Measurements from ENCODE around the gene TRAPPC6A. TPM values are rescaled to one million over a fixed set of nuclear protein-coding genes. Genes with fewer than 3 reads are reported as not detected.
A peak's percentile ranks its signal among the peaks of the same experiment; 100 is the strongest.

TRAPPC6A gene
- total and polyA plus RNA-seq, 7 experiments from 2014 or later: 44.6 to 174 (median 55.1) TPM

DNA sequence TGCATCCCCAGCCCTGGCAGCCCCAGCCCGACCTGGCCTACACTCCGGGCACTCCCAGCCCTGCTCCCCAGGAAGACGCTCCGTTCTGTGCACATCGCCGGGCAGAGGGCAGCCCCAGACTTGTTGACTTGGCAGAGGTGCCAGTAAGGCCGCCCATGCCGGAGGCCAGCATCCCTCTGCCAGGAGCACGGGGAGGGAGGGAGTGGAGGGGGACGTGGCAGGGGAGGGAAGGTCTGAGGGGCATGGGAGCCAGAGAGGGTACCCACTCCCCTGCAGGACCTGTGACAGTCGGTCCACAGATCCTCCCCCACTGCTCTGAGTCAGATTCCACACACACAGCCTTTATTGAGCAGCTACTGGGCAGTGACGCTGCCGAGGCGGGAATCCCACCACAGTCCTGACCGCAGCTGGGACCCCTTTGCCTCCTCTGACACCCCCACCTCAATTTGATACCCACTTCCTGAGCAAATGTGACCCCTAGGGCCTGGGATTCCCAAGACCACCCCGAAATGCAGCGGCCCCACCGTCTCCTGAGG, 15.4 kb downstream of the TRAPPC6A start:
- Mint-ChIP-seq H3K27ac (no peak overlapping the region), H3K27me3 (peaks cover 0 to 8% (median 0%) of the 10 kb centered on the region in 5 donors), H3K36me3 (no peaks in the 10 kb centered on the region), H3K4me1 (peaks cover 11 to 27% (median 21%) of the 10 kb centered on the region in 7 donors), H3K4me3 (no peak overlapping the region), H3K9me3 (no peaks in the 10 kb centered on the region)
- DNase-seq (no peak), ATAC-seq (no peak)
- intact Hi-C loops (cut with micrococcal nuclease): no loop called here
- no peak overlapping the region for H3K27ac ChIP-seq (ENCODE audit: low read depth, low read length)
- no peaks in the 10 kb centered on the region for H3K27me3 ChIP-seq (ENCODE audit: control insufficient read depth in 2 of 2, insufficient read depth in 2 of 2, low read length in 2 of 2)
- CTCF ChIA-PET: interaction anchor here (0.5 kb wide), 1 partner anchor 114 kb away, joined by 4 read pairs; no protein-coding TSS in a partner anchor
- no peaks in the 10 kb centered on the region for H3K9me3 ChIP-seq (ENCODE audit: control insufficient read depth in 2 of 3, low read length in 3 of 3)
- peaks cover 9 to 16% of the 10 kb centered on the region in 2 donors for H3K4me1 ChIP-seq (ENCODE audit: control insufficient read depth in 2 of 2, insufficient read depth in 2 of 2, low read length in 2 of 2)
- H3K4me3 ChIP-seq (ENCODE audit: low read length): no peak overlapping the region
- no peaks in the 10 kb centered on the region for H3K36me3 ChIP-seq (ENCODE audit: control insufficient read depth in 2 of 3, insufficient read depth in 3 of 3, low read length in 3 of 3)
- POLR2A ChIA-PET: interaction anchor here (3.2 kb wide), 1 partner anchor 16 kb away, joined by 12 read pairs; the partner anchor contains the start of genes BLOC1S3 and TRAPPC6A

DNA sequence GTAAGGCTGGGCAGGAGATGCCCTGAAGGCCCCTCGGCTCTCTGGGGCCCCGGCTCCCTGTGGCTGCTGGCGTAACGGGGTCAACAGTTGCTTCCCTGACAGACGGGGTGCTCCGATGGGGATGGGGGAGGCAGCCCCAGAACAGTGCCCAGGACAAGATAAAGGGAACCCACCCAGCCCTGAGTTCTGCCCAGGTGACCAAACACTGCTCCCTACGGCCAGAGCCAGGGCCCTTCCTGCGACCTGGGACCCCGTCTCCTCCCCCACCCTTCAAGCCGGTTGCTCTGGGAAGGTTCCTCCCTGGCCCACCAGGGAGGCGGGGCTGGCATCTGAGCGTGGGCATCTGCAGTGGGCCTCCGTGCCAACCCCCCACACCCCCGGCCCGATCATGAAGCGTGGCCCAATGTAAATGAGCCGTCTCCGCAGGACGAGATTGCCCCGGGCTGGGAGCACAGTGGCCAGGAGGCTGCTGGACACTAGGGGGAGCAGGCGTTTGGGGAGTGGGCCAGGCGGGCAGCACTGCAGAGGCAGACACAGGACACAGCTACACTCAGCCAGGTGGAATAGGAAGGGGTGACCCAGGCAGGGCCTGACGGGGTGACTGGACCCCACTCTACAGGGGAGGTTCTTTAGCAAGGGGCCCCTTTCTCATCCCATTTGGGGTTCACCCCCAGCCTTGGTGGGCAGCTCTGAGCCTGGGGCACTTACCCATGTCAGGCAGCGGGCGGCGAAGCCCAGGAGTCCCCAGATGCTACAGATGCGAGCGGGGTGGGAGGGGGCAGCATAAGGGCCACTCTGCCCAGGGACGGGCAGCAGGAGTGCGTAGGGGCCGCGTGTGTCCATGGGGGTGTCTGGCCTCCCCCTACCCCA, 16.1 kb downstream of the TRAPPC6A start:
- no peaks in the 10 kb centered on the region for H3K36me3 Mint-ChIP-seq
- intact Hi-C loops (cut with micrococcal nuclease): no loop called here
- H3K4me1 ChIP-seq (ENCODE audit: control insufficient read depth in 2 of 2, insufficient read depth in 2 of 2, low read length in 2 of 2): peaks cover 9 to 16% of the 10 kb centered on the region in 2 donors
- peaks cover 4 to 13% (median 5%) of the 10 kb centered on the region in 5 donors for H3K27me3 Mint-ChIP-seq
- ATAC-seq (no peak), DNase-seq (no peak)
- no peak overlapping the region for H3K4me3 Mint-ChIP-seq
- H3K27me3 ChIP-seq (ENCODE audit: control insufficient read depth in 2 of 2, insufficient read depth in 2 of 2, low read length in 2 of 2): no peaks in the 10 kb centered on the region
- no peaks in the 10 kb centered on the region for H3K9me3 ChIP-seq (ENCODE audit: control insufficient read depth in 2 of 3, low read length in 3 of 3)
- H3K27ac Mint-ChIP-seq: no peak overlapping the region
- no peak overlapping the region for H3K27ac ChIP-seq (ENCODE audit: low read depth, low read length)
- no peaks in the 10 kb centered on the region for H3K9me3 Mint-ChIP-seq
- POLR2A ChIA-PET: no interaction called here
- H3K4me3 ChIP-seq (ENCODE audit: low read length): no peak overlapping the region
- CTCF ChIA-PET: interaction anchor here (0.5 kb wide), 1 partner anchor 114 kb away, joined by 4 read pairs; no protein-coding TSS in a partner anchor
- H3K4me1 Mint-ChIP-seq: peaks cover 11 to 25% (median 20%) of the 10 kb centered on the region in 7 donors
- H3K36me3 ChIP-seq (ENCODE audit: control insufficient read depth in 2 of 3, insufficient read depth in 3 of 3, low read length in 3 of 3): no peaks in the 10 kb centered on the region

DNA sequence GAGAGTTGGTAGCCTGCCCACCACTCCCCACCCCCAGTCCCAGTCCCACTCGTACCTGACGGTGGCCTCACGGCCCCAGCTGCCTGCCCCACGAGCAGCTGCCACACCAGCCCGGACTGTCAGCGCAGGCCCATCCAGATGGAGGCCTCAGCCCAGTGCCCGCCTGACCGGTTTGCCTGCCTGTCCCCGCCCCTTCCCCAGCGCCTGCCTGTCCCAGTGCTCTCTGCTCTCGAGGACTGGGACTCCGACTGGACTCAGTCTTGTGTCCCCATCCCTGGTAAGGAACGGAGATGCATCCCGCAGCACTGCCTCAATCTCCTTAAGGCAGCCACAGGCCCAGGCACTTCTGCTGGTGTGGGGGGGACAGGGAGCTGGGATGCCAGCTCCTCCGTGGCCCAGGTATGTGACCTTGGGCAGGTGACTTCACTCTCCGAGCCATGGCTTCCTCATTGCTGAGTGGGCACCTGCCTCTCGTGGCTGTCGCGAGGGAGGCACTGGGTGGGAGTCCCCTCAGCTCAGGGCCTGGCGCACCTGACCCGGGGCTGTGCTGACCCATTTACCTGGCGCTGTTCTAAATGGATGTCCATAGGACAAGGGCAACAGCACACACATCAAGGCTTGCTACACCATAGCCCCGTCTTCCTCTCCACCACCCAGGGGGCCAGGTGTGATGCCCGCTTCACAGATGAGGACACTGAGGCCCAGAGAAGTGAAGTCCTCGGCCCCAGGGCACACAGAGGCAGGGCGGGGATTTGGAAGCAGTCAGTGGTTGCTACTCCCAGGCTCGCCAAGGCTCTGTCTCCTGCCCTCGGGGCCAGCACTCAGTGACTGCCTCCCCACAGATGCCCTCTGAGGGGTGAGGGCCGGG, 16.9 kb downstream of the TRAPPC6A start, which contains the start of gene NKPD1:
Gene NKPD1 (minus strand): TSS at position 113 of the 868 bp plus-strand sequence. CDS start 832 bp downstream, outside the sequence.
- Mint-ChIP-seq H3K4me1 (peaks cover 10 to 23% (median 19%) of the 10 kb centered on the region in 7 donors), H3K27me3 (peaks cover 5 to 15% (median 6%) of the 10 kb centered on the region in 5 donors), H3K27ac (peak within 1 kb of the TSS in 3 of 9 donors; percentile 38 to 39 (median 38)), H3K9me3 (no peaks in the 10 kb centered on the region), H3K4me3 (no peak within 1 kb of the TSS), H3K36me3 (no peaks in the 10 kb centered on the region)
- DNase-seq (no peak), ATAC-seq (no peak)
- Histone ChIP-seq H3K9me3 (ENCODE audit: control insufficient read depth in 2 of 3, low read length in 3 of 3) (no peaks in the 10 kb centered on the region), H3K27me3 (ENCODE audit: control insufficient read depth in 2 of 2, insufficient read depth in 2 of 2, low read length in 2 of 2) (no peaks in the 10 kb centered on the region), H3K4me3 (ENCODE audit: low read length) (no peak within 1 kb of the TSS), H3K27ac (ENCODE audit: low read depth, low read length) (no peak within 1 kb of the TSS), H3K4me1 (ENCODE audit: control insufficient read depth in 2 of 2, insufficient read depth in 2 of 2, low read length in 2 of 2) (peaks cover 9 to 16% of the 10 kb centered on the region in 2 donors), H3K36me3 (ENCODE audit: control insufficient read depth in 2 of 3, insufficient read depth in 3 of 3, low read length in 3 of 3) (no peaks in the 10 kb centered on the region)
- CTCF ChIA-PET: interaction anchor here (0.6 kb wide), 1 partner anchor 12 kb away, joined by 3 read pairs; no protein-coding TSS in a partner anchor
- intact Hi-C loops (cut with micrococcal nuclease): no loop called here
- POLR2A ChIA-PET: interaction anchor here (0.9 to 1.0 kb wide), 2 partner anchors 17 to 29 kb away, joined by 3 read pairs; partner anchors contain the start of genes BLOC1S3 and TRAPPC6A

DNA sequence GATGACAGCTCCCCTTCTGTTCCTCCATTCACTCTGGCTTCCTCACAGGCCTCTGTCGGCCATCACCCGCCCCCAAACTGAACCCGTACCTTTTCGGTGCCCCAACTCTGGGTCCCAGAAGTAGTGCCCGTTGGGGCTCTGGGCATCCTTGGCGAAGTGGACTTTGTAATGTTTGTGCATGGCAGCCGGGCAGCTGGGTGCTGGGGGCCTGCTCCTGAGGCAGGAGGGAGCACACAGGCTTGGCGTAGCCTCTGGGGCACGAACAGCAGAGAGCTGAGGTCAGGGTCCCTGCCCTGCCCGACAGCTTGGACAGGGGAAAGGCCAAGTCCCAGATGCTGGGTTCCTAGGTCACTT, 18.1 kb downstream of the TRAPPC6A start:
- ATAC-seq: no peak
- Mint-ChIP-seq H3K4me3 (no peak overlapping the region), H3K36me3 (no peaks in the 10 kb centered on the region), H3K27me3 (peaks cover 6 to 18% (median 10%) of the 10 kb centered on the region in 5 donors), H3K4me1 (peaks cover 5 to 20% (median 13%) of the 10 kb centered on the region in 7 donors), H3K9me3 (no peaks in the 10 kb centered on the region), H3K27ac (peak overlapping the region in 1 of 9 donors; percentile 38)
- CTCF ChIA-PET: interaction anchor here (0.6 kb wide), 1 partner anchor 828 kb away, joined by 4 read pairs; no protein-coding TSS in a partner anchor
- peaks cover 7 to 14% of the 10 kb centered on the region in 2 donors for H3K4me1 ChIP-seq (ENCODE audit: control insufficient read depth in 2 of 2, insufficient read depth in 2 of 2, low read length in 2 of 2)
- intact Hi-C loops (cut with micrococcal nuclease): no loop called here
- no peak overlapping the region for H3K27ac ChIP-seq (ENCODE audit: low read depth, low read length)
- DNase-seq: no peak
- no peaks in the 10 kb centered on the region for H3K36me3 ChIP-seq (ENCODE audit: control insufficient read depth in 2 of 3, insufficient read depth in 3 of 3, low read length in 3 of 3)
- POLR2A ChIA-PET: no interaction called here
- H3K4me3 ChIP-seq (ENCODE audit: low read length): no peak overlapping the region
- H3K9me3 ChIP-seq (ENCODE audit: control insufficient read depth in 2 of 3, low read length in 3 of 3): no peaks in the 10 kb centered on the region
- H3K27me3 ChIP-seq (ENCODE audit: control insufficient read depth in 2 of 2, insufficient read depth in 2 of 2, low read length in 2 of 2): no peaks in the 10 kb centered on the region

DNA sequence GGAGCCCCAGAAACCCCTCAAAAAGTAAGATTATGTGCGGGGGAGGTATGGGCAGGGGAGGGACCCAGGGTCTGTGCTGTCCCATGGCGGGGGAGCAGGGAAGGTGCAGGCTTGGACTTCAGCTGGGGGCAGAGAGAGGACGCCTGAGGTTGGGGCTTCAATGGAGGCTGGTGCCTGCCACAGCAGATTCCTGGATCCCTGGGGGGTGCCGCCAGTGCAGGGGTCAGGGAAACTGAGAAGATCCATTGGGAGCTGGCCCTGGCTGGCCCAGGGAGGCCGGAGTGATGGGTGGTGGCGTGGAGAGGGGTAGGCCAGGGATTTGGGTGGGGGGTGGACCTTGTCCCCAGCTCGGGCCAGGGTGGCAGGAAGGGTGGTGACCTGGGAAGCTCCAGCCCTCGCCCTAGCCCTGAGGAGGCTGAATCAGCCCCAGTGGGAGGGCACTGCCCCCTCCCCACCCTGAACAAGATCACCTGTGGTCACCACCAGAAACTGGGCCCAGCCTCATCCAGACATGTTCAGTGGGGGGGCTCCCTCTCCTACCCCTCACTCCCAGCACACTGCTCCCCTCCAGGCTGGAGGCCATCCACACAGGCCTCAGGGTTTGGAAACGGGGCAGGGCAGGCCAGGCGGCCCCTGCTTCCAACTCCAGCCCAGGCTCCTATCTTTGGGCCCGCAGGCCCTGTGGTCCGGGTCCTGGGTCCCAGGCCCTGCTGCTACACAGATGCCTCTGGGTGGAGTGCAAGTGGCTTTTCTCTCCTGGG, 18.6 kb downstream of the TRAPPC6A start:
- no peaks in the 10 kb centered on the region for H3K9me3 Mint-ChIP-seq
- peak overlapping the region in 1 of 9 donors; percentile 38 for H3K27ac Mint-ChIP-seq
- no peak for DNase-seq

More for the DNA sequence above, 18.6 kb downstream of the TRAPPC6A start:
- Histone ChIP-seq H3K27me3 (ENCODE audit: control insufficient read depth in 2 of 2, insufficient read depth in 2 of 2, low read length in 2 of 2) (no peaks in the 10 kb centered on the region), H3K9me3 (ENCODE audit: control insufficient read depth in 2 of 3, low read length in 3 of 3) (no peaks in the 10 kb centered on the region), H3K27ac (ENCODE audit: low read depth, low read length) (no peak overlapping the region), H3K4me3 (ENCODE audit: low read length) (no peak overlapping the region), H3K36me3 (ENCODE audit: control insufficient read depth in 2 of 3, insufficient read depth in 3 of 3, low read length in 3 of 3) (no peaks in the 10 kb centered on the region), H3K4me1 (ENCODE audit: control insufficient read depth in 2 of 2, insufficient read depth in 2 of 2, low read length in 2 of 2) (peaks cover 3 to 8% of the 10 kb centered on the region in 2 donors)
- CTCF ChIA-PET: interaction anchor here (0.6 kb wide), 1 partner anchor 829 kb away, joined by 4 read pairs; no protein-coding TSS in a partner anchor
- no peak for ATAC-seq
- POLR2A ChIA-PET: no interaction called here
- peaks cover 6 to 18% (median 10%) of the 10 kb centered on the region in 5 donors for H3K27me3 Mint-ChIP-seq
- H3K36me3 Mint-ChIP-seq: no peaks in the 10 kb centered on the region
- intact Hi-C loops (cut with micrococcal nuclease): no loop called here
- peaks cover 5 to 20% (median 10%) of the 10 kb centered on the region in 7 donors for H3K4me1 Mint-ChIP-seq
- no peak overlapping the region for H3K4me3 Mint-ChIP-seq
